ENCODE data around the gene U2AF1L4.

DNA sequence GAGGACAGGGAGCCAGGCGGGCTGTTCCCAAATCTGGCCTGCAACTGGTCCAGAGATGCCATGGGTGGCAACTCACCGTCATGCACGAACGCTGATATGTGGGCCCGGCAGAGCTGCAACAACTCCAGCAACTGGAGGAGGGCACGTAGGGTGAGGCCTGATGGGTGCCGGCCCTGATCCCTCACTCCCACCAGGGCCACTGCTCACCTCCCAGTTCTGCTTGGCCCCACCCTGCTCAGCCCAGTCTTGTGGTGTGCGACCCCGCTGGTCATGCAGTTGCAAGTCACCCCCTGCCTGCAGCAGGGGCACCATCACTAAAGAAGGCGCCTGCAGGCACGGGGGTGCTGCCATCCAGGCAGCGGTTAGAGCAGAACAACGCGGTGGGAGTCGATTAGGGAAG is 47.1 kb upstream of the U2AF1L4 start:
- TF ChIP-seq ZNF311 (tag by site-specific recombination; IDR thresholded peaks at IDR 0.05; ENCODE audit: borderline replicate concordance) (no peak), CTCF (tag by site-specific recombination; IDR thresholded peaks at IDR 0.05) (no peak), ZNF366 (tag by site-specific recombination; conservative IDR thresholded peaks at IDR 0.05) (no peak), YY1 (tag by site-specific recombination; IDR thresholded peaks at IDR 0.05) (no peak), ZBTB7A (tag by site-specific recombination; IDR thresholded peaks at IDR 0.05; ENCODE audit: low read depth) (no peak), ZNF513 (tag by site-specific recombination; IDR thresholded peaks at IDR 0.05) (no peak), RBAK (tag by site-specific recombination; IDR thresholded peaks at IDR 0.05) (no peak)

Data from HEK293 (cell line).